Measurements from ENCODE around the gene PRG2.

The PRG2 gene

GRCh38 chr11:57396744-57397143, 6.3 kb upstream of the PRG2 start:
- no peak for DNase-seq (ENCODE audit: low read depth)

GRCh38 chr11:57395905-57396623, 5.6 kb upstream of the PRG2 start:
- DNase-seq (ENCODE audit: low read depth) = no peak

GRCh38 chr11:57394203-57394965, 3.9 kb upstream of the PRG2 start:
- no peak for DNase-seq (ENCODE audit: low read depth)

- no peak for DNase-seq (ENCODE audit: low read depth)
These were observed 2.3 kb upstream of the PRG2 start for GRCh38 chr11:57392763-57393105.

GRCh38 chr11:57392066-57392762, 1.8 kb upstream of the PRG2 start:
- no peak for DNase-seq (ENCODE audit: low read depth)

- no peak for DNase-seq (ENCODE audit: low read depth)
These were observed 1.1 kb upstream of the PRG2 start for GRCh38 chr11:57391539-57391938.

GRCh38 chr11:57391111-57391510, 661 bp upstream of the PRG2 start:
- no peak for DNase-seq (ENCODE audit: low read depth)

GRCh38 chr11:57387289-57388030, 3.0 kb downstream of the PRG2 start:
- no peak for DNase-seq (ENCODE audit: low read depth)

GRCh38 chr11:57386178-57386940, 4.1 kb downstream of the PRG2 start:
- no peak for DNase-seq (ENCODE audit: low read depth)

- no peak for DNase-seq (ENCODE audit: low read depth)
These were observed 9.5 kb downstream of the PRG2 start, which contains the start of gene PRG3 for GRCh38 chr11:57380975-57381374. TSS of gene PRG3 (minus strand) at chr11:57381150. CDS start at chr11:57380708, 442 bp downstream.

GRCh38 chr11:57379732-57380131, 10.7 kb downstream of the PRG2 start:
- DNase-seq (ENCODE audit: low read depth) = no peak

GRCh38 chr11:57378186-57378585, 12.3 kb downstream of the PRG2 start:
- DNase-seq (ENCODE audit: low read depth) = no peak

- DNase-seq (ENCODE audit: low read depth) = no peak
These were observed 13.3 kb downstream of the PRG2 start for GRCh38 chr11:57377107-57377506.

GRCh38 chr11:57376095-57377090, 14.1 kb downstream of the PRG2 start:
- no peak for DNase-seq (ENCODE audit: low read depth)

- DNase-seq (ENCODE audit: low read depth) = no peak
These were observed 15.0 kb downstream of the PRG2 start for GRCh38 chr11:57375490-57375889.

- DNase-seq (ENCODE audit: low read depth) = no peak
These were observed 15.5 kb downstream of the PRG2 start for GRCh38 chr11:57374966-57375365.

- no peak for DNase-seq (ENCODE audit: low read depth)
These were observed 17.3 kb downstream of the PRG2 start for GRCh38 chr11:57373146-57373545.

GRCh38 chr11:57370941-57371340, 19.5 kb downstream of the PRG2 start:
- DNase-seq (ENCODE audit: low read depth) = no peak

- DNase-seq (ENCODE audit: low read depth) = no peak
These were observed 20.2 kb downstream of the PRG2 start for GRCh38 chr11:57370251-57370650.

- DNase-seq (ENCODE audit: low read depth) = no peak
These were observed 21.6 kb downstream of the PRG2 start for GRCh38 chr11:57368845-57369232.

All from stimulated activated CD8-positive, alpha-beta memory T cell treated with anti-CD3 and anti-CD28 coated beads, Interleukin-15, amount 100 ng/mL, for 1 hour (primary cell).